Adrenal gland (tissue), 12 donors: Measurements from ENCODE around the gene ITPR1. TPM values are rescaled to one million over a fixed set of nuclear protein-coding genes. Genes with fewer than 3 reads are reported as not detected.

Experiments used
- DNase-seq, 7 donors: peaks; one replicate each; pipeline ENCODE4 v3.0.0-alpha.2; 2019 to 2020
- H3K27ac ChIP-seq, 5 donors: fragments of 200-600 bp; sonication (generic) in 4 of 5; 1 replicate in 3 of 5; 2 replicates in 2 of 5; pipeline versions ENCODE4 v1.5.1 to v1.8.0; 2016 to 2020; ENCODE audit warnings: mild to moderate bottlenecking in 1 of 5
- H3K27me3 ChIP-seq: fragments of 200-600 bp; 2 replicates; pipeline ENCODE4 v1.8.0; 2021
- H3K36me3 ChIP-seq, 2 donors: fragments of 200-600 bp; replicated peaks in 1 of 2; 1 replicate in 1 of 2; 2 replicates in 1 of 2; pipeline versions ENCODE4 v1.5.1 to v1.8.0; 2018 to 2022
- H3K4me1 ChIP-seq, 2 donors: fragments of 200-600 bp; replicated peaks in 1 of 2; 1 replicate in 1 of 2; 2 replicates in 1 of 2; pipeline versions ENCODE4 v1.5.1 to v1.8.0; 2018 to 2021
- H3K4me3 ChIP-seq, 4 donors: fragments of 200-600 bp; sonication (generic) in 3 of 4; one replicate each; pipeline ENCODE4 v1.5.1; 2016 to 2018
- H3K9me3 ChIP-seq, 3 donors: fragments of 200-600 bp; sonication (generic) in 1 of 3; replicated peaks in 1 of 3; 1 replicate in 2 of 3; 2 replicates in 1 of 3; pipeline versions ENCODE4 v1.5.1 to v1.8.0; 2016 to 2021
- POLR2A ChIP-seq, 2 donors: fragments of 450-650 bp; IDR thresholded peaks; one replicate each; pipeline ENCODE4 v1.6.1; 2017; ENCODE audit warnings: antibody characterized with exemption in 2 of 2, mild to moderate bottlenecking in 2 of 2, moderate library complexity in 1 of 2
- WGBS, 4 donors: extraction: QIAGEN DNeasy Blood & Tissue Kit in 2 of 4; methylation state at CpG; one replicate each; pipeline versions ENCODE4 v1.1.5 to v1.1.7; 2013 to 2017; 5-methylcytosine and 5-hydroxymethylcytosine counted together
- intact Hi-C, 2 donors: fragments of 100-400 bp; cut with DNase I; formaldehyde crosslinking; loops; one replicate each; pipeline versions ENCODE4 v1.14.1 to v1.15.0; 2022 to 2023
- polyA plus RNA-seq, 3 donors: library from polyadenylated mRNA; stranded (reverse); fragments of 200-250 nt in 2 of 3; fragments of 350-450 nt in 1 of 3; fragmentation: Illumina TruSeq in 1 of 3; extraction: RNeasy Lipid Tissue Mini Kit (QIAGEN cat#74804) in 1 of 3; gene quantifications; one replicate each; pipeline ENCODE4 v1.2.3, GENCODE V29; 2013 to 2014
- total RNA-seq, 9 donors: library from RNA; depleted of rRNA in 4 of 9; stranded (reverse); fragments of >200 nt in 4 of 9; fragments of 120-200 nt in 1 of 9; fragmentation: NEBNext Ultra II Directional in 1 of 9; extraction: Animal tissue kit (Norgen Biotek cat#: 25700) in 1 of 9; gene quantifications; one replicate each; pipeline versions ENCODE4 v1.1.0 to v1.2.4, GENCODE V29; 2013 to 2023
- TF ChIP-seq, protein P1 (sequence below), 6 experiments: fragments of 450-650 bp in 4 of 6; fragments of 200-600 bp in 2 of 6; sonication (generic) in 1 of 6; IDR thresholded peaks; 1 replicate in 5 of 6; 2 replicates in 1 of 6; pipeline versions ENCODE4 v1.5.1 to v1.8.0; 2016 to 2021; ENCODE audit warnings: antibody characterized with exemption in 6 of 6, mild to moderate bottlenecking in 2 of 6, moderate library complexity in 1 of 6
- donor health status: healthy with polysubstance abuse.
- donor health status: Bipolar disorder and iron deficiency.
- donor health status: DM: yes; HTN: yes; CAD: no.
- donor health status: DM: no; HTN: no; CAD: no.
- donor health status: DM: no; HTN: no; CAD: no.
- donor health status: DM: yes; HTN: yes; CAD: no.

ITPR1 gene
- total and polyA plus RNA-seq, 12 donors: 21.6 to 198 (median 76.6) TPM

DNA sequence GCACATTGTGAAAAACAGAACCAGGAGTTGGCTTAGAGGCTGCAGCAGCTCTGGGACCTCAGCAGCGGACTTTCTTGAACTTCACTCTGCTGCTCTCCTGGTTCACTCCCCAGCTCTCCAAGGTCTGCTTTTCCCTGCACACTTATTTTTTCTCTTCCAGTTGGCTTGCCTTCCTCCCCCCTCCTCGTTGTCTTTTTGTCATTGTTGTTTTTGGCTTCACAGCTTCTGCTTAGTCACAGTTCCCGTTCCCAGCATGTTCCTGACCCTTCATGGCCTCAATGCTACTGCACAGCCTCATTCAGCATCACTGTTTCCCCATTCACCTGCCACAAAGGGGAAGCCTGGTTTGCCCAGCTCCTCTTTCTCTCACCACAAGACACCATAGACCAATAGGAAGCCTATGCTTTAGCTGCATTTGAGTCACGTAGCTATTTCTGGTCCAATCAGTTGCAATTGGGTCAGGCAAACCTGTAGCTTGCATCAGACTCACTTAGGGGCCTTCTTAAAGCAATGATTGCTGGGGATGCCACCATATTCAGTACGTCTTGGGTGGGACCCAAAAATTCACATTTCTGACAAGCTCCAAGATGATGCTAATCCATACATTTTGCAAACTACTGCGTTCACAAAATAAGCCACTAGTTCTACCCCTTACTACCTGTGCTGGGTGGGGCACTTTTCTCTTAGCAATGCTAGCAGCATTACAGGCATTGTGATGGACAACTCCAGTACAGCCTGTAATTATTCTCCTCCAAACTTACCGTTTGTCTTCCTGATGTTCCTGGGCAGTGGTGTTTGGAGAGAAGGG, 18.3 kb upstream of the ITPR1 start:
- Histone ChIP-seq H3K27ac (peak overlapping the region in 3 of 5 donors; percentile 51 to 61 (median 58)), H3K4me3 (no peak overlapping the region), H3K9me3 (no peaks in the 10 kb centered on the region), H3K27me3 (no peaks in the 10 kb centered on the region), H3K36me3 (no peaks in the 10 kb centered on the region), H3K4me1 (peaks cover 3 to 13% of the 10 kb centered on the region in 2 donors)
- DNase-seq: peak; percentile 66 to 83 (median 69)
- 32 to 41% (median 36%) methylated on average over 7 of the region's 7 CpGs for WGBS, 4 donors
- intact Hi-C loops: loop anchor here in 1 of 2 donors (10.0 kb wide), 1 partner anchor 160 kb away; no protein-coding TSS in a partner anchor
- TF ChIP-seq POLR2A (IDR thresholded peaks at IDR 0.05): no peak
- TF ChIP-seq, protein P1, sequence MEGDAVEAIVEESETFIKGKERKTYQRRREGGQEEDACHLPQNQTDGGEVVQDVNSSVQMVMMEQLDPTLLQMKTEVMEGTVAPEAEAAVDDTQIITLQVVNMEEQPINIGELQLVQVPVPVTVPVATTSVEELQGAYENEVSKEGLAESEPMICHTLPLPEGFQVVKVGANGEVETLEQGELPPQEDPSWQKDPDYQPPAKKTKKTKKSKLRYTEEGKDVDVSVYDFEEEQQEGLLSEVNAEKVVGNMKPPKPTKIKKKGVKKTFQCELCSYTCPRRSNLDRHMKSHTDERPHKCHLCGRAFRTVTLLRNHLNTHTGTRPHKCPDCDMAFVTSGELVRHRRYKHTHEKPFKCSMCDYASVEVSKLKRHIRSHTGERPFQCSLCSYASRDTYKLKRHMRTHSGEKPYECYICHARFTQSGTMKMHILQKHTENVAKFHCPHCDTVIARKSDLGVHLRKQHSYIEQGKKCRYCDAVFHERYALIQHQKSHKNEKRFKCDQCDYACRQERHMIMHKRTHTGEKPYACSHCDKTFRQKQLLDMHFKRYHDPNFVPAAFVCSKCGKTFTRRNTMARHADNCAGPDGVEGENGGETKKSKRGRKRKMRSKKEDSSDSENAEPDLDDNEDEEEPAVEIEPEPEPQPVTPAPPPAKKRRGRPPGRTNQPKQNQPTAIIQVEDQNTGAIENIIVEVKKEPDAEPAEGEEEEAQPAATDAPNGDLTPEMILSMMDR (IDR thresholded peaks at IDR 0.05): no peak

DNA sequence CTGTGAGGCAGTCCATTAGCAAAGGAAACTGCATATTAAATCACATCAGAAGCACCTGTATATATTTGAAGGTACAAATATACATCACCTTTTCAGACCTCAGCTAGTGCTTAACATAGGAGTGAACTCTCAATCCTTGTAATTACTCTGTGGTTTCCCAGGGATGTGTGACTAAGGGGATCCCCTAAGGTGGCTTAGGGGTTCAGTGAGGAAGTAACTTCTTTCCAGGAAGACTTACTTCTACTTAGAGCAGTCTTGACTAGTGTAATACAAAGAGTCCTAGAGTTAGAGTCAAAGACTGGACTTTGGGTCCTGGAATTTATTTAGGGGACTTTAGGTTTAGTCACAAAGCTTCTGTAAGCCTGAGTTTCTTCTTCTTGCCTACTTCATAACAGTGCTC, 17.3 kb upstream of the ITPR1 start:
- Histone ChIP-seq H3K27ac (no peak overlapping the region), H3K9me3 (no peaks in the 10 kb centered on the region), H3K4me1 (peaks cover 3 to 13% of the 10 kb centered on the region in 2 donors), H3K4me3 (no peak overlapping the region), H3K27me3 (no peaks in the 10 kb centered on the region), H3K36me3 (no peaks in the 10 kb centered on the region)
- no peak for DNase-seq
- intact Hi-C loops: loop anchor here in 1 of 2 donors (10.0 kb wide), 1 partner anchor 159 kb away; no protein-coding TSS in a partner anchor
- TF ChIP-seq, protein P1 (IDR thresholded peaks at IDR 0.05): no peak
- TF ChIP-seq POLR2A (IDR thresholded peaks at IDR 0.05): no peak

DNA sequence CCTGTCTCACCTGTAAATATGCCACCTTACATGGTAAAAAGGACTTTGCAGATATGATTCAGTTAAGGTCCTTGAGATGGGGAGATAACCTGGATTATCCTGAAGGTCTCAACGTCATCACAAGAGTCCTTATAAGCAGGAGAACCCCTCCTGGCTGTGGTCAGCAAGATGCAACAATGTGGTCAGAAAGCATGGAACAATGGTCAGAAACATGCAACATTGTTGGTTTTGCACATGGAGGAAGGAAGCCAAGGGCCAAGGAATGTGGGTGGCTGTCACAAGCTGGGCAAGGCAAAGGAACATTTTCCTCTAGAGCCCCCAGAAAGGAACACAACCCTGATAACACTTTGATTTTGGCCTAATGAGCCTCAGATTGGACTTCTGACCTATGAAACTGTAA, 16.7 kb upstream of the ITPR1 start:
- TF ChIP-seq, protein P1 (IDR thresholded peaks at IDR 0.05): no peak
- TF ChIP-seq POLR2A (IDR thresholded peaks at IDR 0.05): no peak
- no peaks in the 10 kb centered on the region for H3K36me3 ChIP-seq
- WGBS, 4 donors: 34 to 58% (median 43%) methylated on average over 1 of the region's 1 CpG
- no peak overlapping the region for H3K27ac ChIP-seq
- H3K27me3 ChIP-seq: no peaks in the 10 kb centered on the region
- no peaks in the 10 kb centered on the region for H3K9me3 ChIP-seq
- no peak overlapping the region for H3K4me3 ChIP-seq
- intact Hi-C loops: loop anchor here in 1 of 2 donors (10.0 kb wide), 1 partner anchor 158 kb away; no protein-coding TSS in a partner anchor
- DNase-seq: no peak
- peaks cover 3 to 13% of the 10 kb centered on the region in 2 donors for H3K4me1 ChIP-seq

DNA sequence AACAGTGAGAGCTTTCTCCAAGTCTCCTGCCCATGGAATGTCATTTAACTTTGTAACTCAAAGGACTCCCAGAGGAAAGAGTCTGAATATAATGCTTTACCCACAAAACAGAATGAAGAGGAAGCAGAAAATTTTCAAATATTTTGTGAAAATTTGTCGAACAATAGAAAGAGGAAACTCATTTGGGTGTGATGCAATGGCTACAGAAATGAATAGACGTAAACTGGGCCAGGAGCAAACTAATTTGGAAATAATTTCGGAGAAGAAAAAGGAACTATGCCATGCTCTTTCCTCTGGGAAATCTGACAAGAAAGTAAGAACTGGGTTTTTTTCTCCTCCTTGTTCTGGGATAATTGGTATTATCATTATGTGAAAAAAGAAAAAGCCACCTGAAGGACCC, 14.9 kb upstream of the ITPR1 start:
- no peak for TF ChIP-seq POLR2A (IDR thresholded peaks at IDR 0.05)
- TF ChIP-seq, protein P1 (IDR thresholded peaks at IDR 0.05): no peak
- WGBS, 4 donors: 62 to 69% (median 68%) methylated on average over 3 of the region's 3 CpGs
- no peak for DNase-seq

More for the DNA sequence above, 14.9 kb upstream of the ITPR1 start:
- H3K36me3 ChIP-seq: no peaks in the 10 kb centered on the region
- no peak overlapping the region for H3K27ac ChIP-seq
- no peaks in the 10 kb centered on the region for H3K9me3 ChIP-seq
- H3K4me1 ChIP-seq: peaks cover 3 to 13% of the 10 kb centered on the region in 2 donors
- no peak overlapping the region for H3K4me3 ChIP-seq
- intact Hi-C loops: loop anchor here in 1 of 2 donors (10.0 kb wide), 1 partner anchor 157 kb away; no protein-coding TSS in a partner anchor
- no peaks in the 10 kb centered on the region for H3K27me3 ChIP-seq
